MCF 10A (cell line): ENCODE results near the gene HERC4. TPM values are rescaled to one million over a fixed set of nuclear protein-coding genes. Genes with fewer than 3 reads are reported as not detected.
A peak's percentile ranks its signal among the peaks of the same experiment; 100 is the strongest.

Source experiments
- BruUV-seq: library from RNA; stranded (reverse); fragments of 400-500 nt; replicated peaks from 2 replicates; lab custom pipeline; 2021; lab: Mats Ljungman, UMichigan
- CTCF ChIA-PET: fragments of 300-600 bp; sonication (Branson Sonifier 250); formaldehyde crosslinking; extraction: SDS; loops from one replicate; lab custom pipeline; 2021; ENCODE audit warnings: antibody characterized with exemption, inconsistent platforms; lab: Yijun Ruan, JAX
- POLR2A ChIA-PET: fragments of 300-600, 350-650 bp; sonication (Branson Sonifier 250); formaldehyde crosslinking; extraction: SDS; loops from one replicate; lab custom pipeline; 2020; ENCODE audit warnings: antibody characterized with exemption, inconsistent platforms; lab: Yijun Ruan, JAX
- DNase-seq: peaks from one replicate; pipeline ENCODE4 v3.0.0-alpha.2; 2018; ENCODE audit not compliant: unreplicated experiment
- H3K27ac Mint-ChIP-seq: one replicate; pipeline ENCODE4 v1.8.0; 2022; ENCODE audit warnings: mild to moderate bottlenecking, low read depth, mixed read lengths; ENCODE audit not compliant: unreplicated experiment
- H3K27me3 Mint-ChIP-seq: one replicate; pipeline ENCODE4 v1.8.0; 2022; ENCODE audit warnings: mixed read lengths; ENCODE audit not compliant: insufficient read depth, unreplicated experiment
- H3K36me3 Mint-ChIP-seq: one replicate; pipeline ENCODE4 v1.8.0; 2022; ENCODE audit warnings: mild to moderate bottlenecking, moderate library complexity, mixed read lengths; ENCODE audit not compliant: insufficient read depth, unreplicated experiment
- H3K4me1 Mint-ChIP-seq: one replicate; pipeline ENCODE4 v1.8.0; 2022; ENCODE audit warnings: mixed read lengths; ENCODE audit not compliant: insufficient read depth, unreplicated experiment
- H3K4me3 Mint-ChIP-seq: one replicate; pipeline ENCODE4 v1.8.0; 2022; ENCODE audit warnings: mild to moderate bottlenecking, moderate library complexity, mixed read lengths; ENCODE audit not compliant: unreplicated experiment
- H3K9me3 Mint-ChIP-seq: one replicate; pipeline ENCODE4 v1.8.0; 2022; ENCODE audit warnings: mixed read lengths; ENCODE audit not compliant: unreplicated experiment
- intact Hi-C: fragments of 100-400 bp; cut with micrococcal nuclease; formaldehyde crosslinking; loops from 2 replicates; pipeline ENCODE4 v1.14.1; 2022
- total RNA-seq: library from RNA; stranded (reverse); gene quantifications from 2 replicates; pipeline ENCODE4 v1.2.3, GENCODE V29; 2022
- TF ChIP-seq, protein P1 (sequence below): fragments of 200-600 bp; IDR thresholded peaks from one replicate; pipeline ENCODE4 v1.8.0; 2022; ENCODE audit warnings: antibody characterized with exemption, mild to moderate bottlenecking; ENCODE audit not compliant: unreplicated experiment

Gene HERC4
- total RNA-seq, 1 experiment from 2014 or later, result 57.5 TPM

DNA sequence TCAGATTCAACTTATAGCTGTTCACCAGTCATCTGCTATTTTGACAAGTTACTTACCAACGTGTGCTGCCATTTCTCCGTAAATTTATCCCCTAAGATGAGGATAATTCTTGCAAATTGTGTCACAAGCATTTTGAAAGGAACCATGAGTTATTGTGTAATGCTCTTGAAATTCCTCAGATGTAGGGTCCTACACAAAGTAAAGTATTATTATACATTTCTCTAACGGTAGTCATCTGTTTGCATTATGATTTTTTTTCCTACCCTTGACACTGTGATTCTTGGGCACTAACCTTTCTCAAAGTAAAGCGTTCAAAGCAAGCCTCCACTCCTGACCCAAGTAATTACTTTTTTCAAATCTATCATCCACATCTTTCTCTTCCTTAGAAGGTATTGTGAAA is 8.1 kb downstream of the HERC4 start:
- Mint-ChIP-seq H3K9me3 (no peaks in the 10 kb centered on the region), H3K4me3 (no peak overlapping the region), H3K36me3 (peaks cover 48% of the 10 kb centered on the region), H3K27ac (peak overlapping the region; percentile 37), H3K27me3 (no peaks in the 10 kb centered on the region), H3K4me1 (peaks cover 12% of the 10 kb centered on the region)
- ChIA-PET POLR2A (interaction anchor here (0.7 to 1.2 kb wide), 3 partner anchors 78 to 267 kb away, joined by 3 to 4 read pairs (median 3); no protein-coding TSS in a partner anchor), CTCF (interaction anchor here (0.7 kb wide), 1 partner anchor 90 kb away, joined by 3 read pairs; no protein-coding TSS in a partner anchor)
- DNase-seq, result no peak
- TF ChIP-seq, protein P1, sequence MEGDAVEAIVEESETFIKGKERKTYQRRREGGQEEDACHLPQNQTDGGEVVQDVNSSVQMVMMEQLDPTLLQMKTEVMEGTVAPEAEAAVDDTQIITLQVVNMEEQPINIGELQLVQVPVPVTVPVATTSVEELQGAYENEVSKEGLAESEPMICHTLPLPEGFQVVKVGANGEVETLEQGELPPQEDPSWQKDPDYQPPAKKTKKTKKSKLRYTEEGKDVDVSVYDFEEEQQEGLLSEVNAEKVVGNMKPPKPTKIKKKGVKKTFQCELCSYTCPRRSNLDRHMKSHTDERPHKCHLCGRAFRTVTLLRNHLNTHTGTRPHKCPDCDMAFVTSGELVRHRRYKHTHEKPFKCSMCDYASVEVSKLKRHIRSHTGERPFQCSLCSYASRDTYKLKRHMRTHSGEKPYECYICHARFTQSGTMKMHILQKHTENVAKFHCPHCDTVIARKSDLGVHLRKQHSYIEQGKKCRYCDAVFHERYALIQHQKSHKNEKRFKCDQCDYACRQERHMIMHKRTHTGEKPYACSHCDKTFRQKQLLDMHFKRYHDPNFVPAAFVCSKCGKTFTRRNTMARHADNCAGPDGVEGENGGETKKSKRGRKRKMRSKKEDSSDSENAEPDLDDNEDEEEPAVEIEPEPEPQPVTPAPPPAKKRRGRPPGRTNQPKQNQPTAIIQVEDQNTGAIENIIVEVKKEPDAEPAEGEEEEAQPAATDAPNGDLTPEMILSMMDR, result no peak
- no TSS peak for BruUV-seq
- intact Hi-C loops, result no loop called here

DNA sequence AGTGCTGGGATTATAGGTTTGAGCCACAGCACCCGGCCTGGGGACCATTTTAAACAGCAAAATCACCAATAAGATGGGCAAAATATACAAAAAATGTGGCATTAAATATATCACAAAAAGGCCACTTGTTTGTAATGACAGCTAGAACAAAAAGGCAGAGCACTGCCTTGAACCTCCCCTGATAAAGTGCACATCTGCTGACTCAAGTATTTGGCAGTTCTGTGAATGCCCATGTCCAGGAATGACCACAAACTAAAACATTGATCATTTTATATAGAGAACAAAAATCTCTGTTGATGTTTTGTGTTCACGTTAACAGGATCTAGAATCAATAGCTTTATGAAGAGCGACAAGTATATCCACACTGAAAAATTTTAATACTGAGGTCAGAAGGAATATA is 21.5 kb downstream of the HERC4 start:
- no peaks in the 10 kb centered on the region for H3K4me1 Mint-ChIP-seq
- CTCF ChIA-PET, result interaction anchor here (0.6 to 1.5 kb wide), 6 partner anchors 7 to 392 kb away, joined by 3 to 4 read pairs (median 3); no protein-coding TSS in a partner anchor

DNA sequence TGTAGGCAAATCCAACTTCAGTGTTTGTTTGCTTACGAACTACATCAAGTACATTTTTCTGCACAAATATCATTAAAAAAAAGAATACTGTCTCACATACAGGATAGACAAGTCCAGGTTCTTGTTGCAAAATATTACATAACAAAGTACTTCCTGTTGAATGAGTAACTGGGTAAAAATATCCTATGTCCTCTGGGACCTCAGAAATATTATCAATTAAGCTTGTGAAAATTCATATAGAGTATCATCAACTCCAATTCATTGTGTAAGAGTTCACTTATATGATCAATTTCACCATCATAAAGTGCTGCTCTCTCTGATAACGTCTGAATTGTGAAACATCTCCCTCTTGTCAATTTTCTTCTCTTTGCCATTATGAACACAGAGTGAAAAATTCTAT is 22.6 kb downstream of the HERC4 start:
- no peaks in the 10 kb centered on the region for H3K4me1 Mint-ChIP-seq

More for the DNA sequence above, 21.5 kb downstream of the HERC4 start:
- Mint-ChIP-seq H3K9me3 (no peaks in the 10 kb centered on the region), H3K36me3 (peaks cover 36% of the 10 kb centered on the region), H3K4me3 (no peak overlapping the region), H3K27ac (peak overlapping the region; percentile 73), H3K27me3 (no peaks in the 10 kb centered on the region)
- BruUV-seq, result no TSS peak
- TF ChIP-seq, protein P1, result no peak
- intact Hi-C loops, result no loop called here
- POLR2A ChIA-PET, result interaction anchor here (0.6 to 2.9 kb wide), 10 partner anchors 9 to 289 kb away, joined by 3 to 9 read pairs (median 3); no protein-coding TSS in a partner anchor
- no peak for DNase-seq

DNA sequence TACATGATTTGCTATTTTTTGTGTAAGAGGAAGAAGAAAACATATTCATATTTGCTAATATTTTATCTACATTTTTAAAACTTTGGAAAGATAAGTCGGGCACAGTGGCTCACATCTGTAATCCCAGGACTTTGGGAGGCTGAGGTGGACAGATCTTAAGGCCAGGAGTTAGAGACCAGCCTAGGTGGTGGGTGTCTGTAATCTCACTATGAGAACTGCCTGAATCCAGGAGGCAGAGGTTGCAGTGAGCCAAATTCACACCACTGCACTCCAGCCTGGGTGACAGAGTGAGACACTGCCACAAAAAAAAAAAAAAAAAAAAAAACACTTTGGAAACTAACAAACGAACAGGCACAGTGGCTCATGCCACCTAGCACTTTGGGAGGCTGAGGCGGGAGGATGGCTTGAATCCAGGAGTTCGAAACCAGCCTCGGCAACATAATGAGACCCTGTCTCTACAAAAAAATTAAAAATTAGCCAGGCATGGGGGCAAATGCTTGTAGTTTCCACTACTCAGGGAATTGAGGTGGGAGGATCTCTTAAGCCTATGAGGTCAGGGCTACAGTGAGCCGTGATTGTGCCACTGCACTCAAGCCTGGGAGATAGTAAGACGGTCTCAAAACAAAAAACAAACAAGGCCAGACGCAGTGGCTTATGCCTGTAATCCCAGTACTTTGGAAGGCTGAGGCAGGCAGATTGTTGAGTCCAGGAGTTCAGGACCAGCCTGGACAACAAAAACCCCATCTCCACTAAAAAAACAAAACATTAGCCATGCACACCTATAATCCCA is 25.6 kb downstream of the HERC4 start:
- ChIA-PET CTCF (no interaction called here), POLR2A (interaction anchor here (0.7 kb wide), 1 partner anchor 23 kb away, joined by 3 read pairs; no protein-coding TSS in a partner anchor)
- BruUV-seq, result no TSS peak
- DNase-seq, result no peak
- TF ChIP-seq, protein P1, result no peak
- Mint-ChIP-seq H3K27ac (no peak overlapping the region), H3K4me3 (no peak overlapping the region), H3K36me3 (peaks cover 27% of the 10 kb centered on the region), H3K4me1 (peaks cover 11% of the 10 kb centered on the region), H3K9me3 (no peaks in the 10 kb centered on the region), H3K27me3 (no peaks in the 10 kb centered on the region)
- intact Hi-C loops, result no loop called here

More for the DNA sequence above, 22.6 kb downstream of the HERC4 start:
- no peaks in the 10 kb centered on the region for H3K27me3 Mint-ChIP-seq
- H3K27ac Mint-ChIP-seq, result no peak overlapping the region
- H3K4me3 Mint-ChIP-seq, result no peak overlapping the region
- peaks cover 32% of the 10 kb centered on the region for H3K36me3 Mint-ChIP-seq
- no TSS peak for BruUV-seq
- intact Hi-C loops, result no loop called here
- no peaks in the 10 kb centered on the region for H3K9me3 Mint-ChIP-seq
- ChIA-PET CTCF (interaction anchor here (1.2 kb wide), 1 partner anchor 8 kb away, joined by 3 read pairs; no protein-coding TSS in a partner anchor), POLR2A (interaction anchor here (0.6 kb wide), 2 partner anchors 167 to 266 kb away, joined by 3 read pairs; no protein-coding TSS in a partner anchor)
- no peak for DNase-seq
- TF ChIP-seq, protein P1, result no peak
